Pulmonary artery endothelial cell (primary cell): ENCODE measurements around the gene LONRF2. TPM values are rescaled to one million over a fixed set of nuclear protein-coding genes. Genes with fewer than 3 reads are reported as not detected.

Source experiments
- DNase-seq: peaks from one replicate; pipeline ENCODE4 v3.0.0-alpha.2; 2011; ENCODE audit warnings: low read depth, low spot score
- total RNA-seq: library from RNA; depleted of rRNA; stranded (reverse); fragments of >200 nt; gene quantifications from 2 replicates; pipeline ENCODE4 v1.2.3, GENCODE V29; 2014

LONRF2 gene
- total RNA-seq, 1 donor from 2014 or later: not detected

- no peak for DNase-seq
Measured at GRCh38 chr2:100237770-100238169, 84.5 kb downstream of the LONRF2 start.

- no peak for DNase-seq
Measured at GRCh38 chr2:100237163-100237562, 85.1 kb downstream of the LONRF2 start.

- no peak for DNase-seq
Measured at GRCh38 chr2:100236166-100236565, 86.1 kb downstream of the LONRF2 start.

- no peak for DNase-seq
Measured at GRCh38 chr2:100235581-100235980, 86.7 kb downstream of the LONRF2 start.

GRCh38 chr2:100235098-100235497 lies 87.2 kb downstream of the LONRF2 start:
- DNase-seq: no peak

GRCh38 chr2:100234141-100234540 lies 88.2 kb downstream of the LONRF2 start:
- DNase-seq: no peak

- DNase-seq: no peak
Measured at GRCh38 chr2:100233061-100233460, 89.2 kb downstream of the LONRF2 start.

GRCh38 chr2:100230754-100231153 lies 91.5 kb downstream of the LONRF2 start:
- DNase-seq: no peak

GRCh38 chr2:100228967-100229366 lies 93.3 kb downstream of the LONRF2 start:
- DNase-seq: no peak

GRCh38 chr2:100228415-100228814 lies 93.9 kb downstream of the LONRF2 start:
- DNase-seq: no peak

- DNase-seq: no peak
Measured at GRCh38 chr2:100224988-100225710, 97.2 kb downstream of the LONRF2 start.

- DNase-seq: no peak
Measured at GRCh38 chr2:100223502-100223901, 98.8 kb downstream of the LONRF2 start.

Other genes with a start within 250 kb of the LONRF2 start
- gene AFF3, start 179.9 kb downstream of the LONRF2 start, total RNA-seq: under 0.01 TPM in 1 of 2 replicates, not detected in the other
- gene CHST10, start 95.2 kb upstream of the LONRF2 start, total RNA-seq: 10.5 and 15.3 TPM in 2 replicates
- gene NMS, start 148.0 kb upstream of the LONRF2 start, total RNA-seq: not detected in 2 replicates
- gene PDCL3, start 240.5 kb upstream of the LONRF2 start, total RNA-seq: 18.9 and 28.0 TPM in 2 replicates